DOHH2 (cell line): ENCODE data around the gene TDRD10.
A peak's percentile ranks its signal among the peaks of the same experiment; 100 is the strongest.

Source experiments
- H3F3A ChIP-seq: fragments of 200-600 bp; sonication (generic), shearing (Covaris generic); 2 replicates; pipeline ENCODE4 v1.6.0; 2016; ENCODE audit warnings: antibody characterized with exemption, mild to moderate bottlenecking; ENCODE audit not compliant: control insufficient read depth, insufficient read depth
- H3K27ac ChIP-seq: fragments of 200-600 bp; sonication (generic); 2 replicates; pipeline ENCODE4 v1.5.1; 2014; ENCODE audit warnings: low read depth, mild to moderate bottlenecking, low read length, moderate library complexity
- H3K27me3 ChIP-seq: fragments of 200-600 bp; sonication (generic); 2 replicates; pipeline ENCODE4 v1.6.1; 2014; ENCODE audit warnings: mild to moderate bottlenecking, low read length, mixed read lengths; ENCODE audit not compliant: control insufficient read depth
- H3K36me3 ChIP-seq: fragments of 200-600 bp; sonication (generic); 2 replicates; pipeline ENCODE4 v1.6.1; 2014; ENCODE audit warnings: mild to moderate bottlenecking, low read length, moderate library complexity, mixed read lengths; ENCODE audit not compliant: control insufficient read depth
- H3K4me1 ChIP-seq: fragments of 200-600 bp; sonication (generic); 2 replicates; pipeline ENCODE4 v1.6.1; 2014; ENCODE audit warnings: mild to moderate bottlenecking, low read length, mixed read lengths; ENCODE audit not compliant: control insufficient read depth
- H3K4me2 ChIP-seq: fragments of 200-600 bp; sonication (generic); 2 replicates; pipeline ENCODE4 v1.6.0; 2014; ENCODE audit warnings: mild to moderate bottlenecking, low read length, moderate library complexity
- H3K4me3 ChIP-seq: fragments of 200-600 bp; sonication (generic); 2 replicates; pipeline ENCODE4 v1.5.1; 2014; ENCODE audit warnings: mild to moderate bottlenecking, low read length, mixed read lengths
- H3K79me2 ChIP-seq: fragments of 200-600 bp; sonication (generic); 2 replicates; pipeline ENCODE4 v1.6.1; 2014; ENCODE audit warnings: mild to moderate bottlenecking, low read length, mixed read lengths; ENCODE audit not compliant: control insufficient read depth
- H3K9me2 ChIP-seq: fragments of 200-600 bp; sonication (generic); replicated peaks from 2 replicates; pipeline ENCODE4 v1.6.1; 2014; ENCODE audit warnings: mild to moderate bottlenecking, low read length, mixed read lengths; ENCODE audit not compliant: control insufficient read depth
- H3K9me3 ChIP-seq: fragments of 200-600 bp; sonication (generic); 2 replicates; pipeline ENCODE4 v1.6.1; 2014; ENCODE audit warnings: antibody characterized with exemption, low read length, mixed read lengths; ENCODE audit not compliant: control insufficient read depth, insufficient read depth
- H4K20me1 ChIP-seq: fragments of 200-600 bp; sonication (generic); 2 replicates; pipeline ENCODE4 v1.6.0; 2014; ENCODE audit warnings: low read depth, mild to moderate bottlenecking, antibody characterized with exemption, low read length, moderate library complexity; ENCODE audit not compliant: control insufficient read depth, insufficient read depth
- CTCF ChIP-seq: fragments of 200-600 bp; sonication (generic); IDR thresholded peaks from one replicate; pipeline ENCODE4 v1.5.1; 2014; ENCODE audit warnings: antibody characterized with exemption, mild to moderate bottlenecking, low read depth, low read length; ENCODE audit not compliant: poor library complexity, severe bottlenecking
- EZH2phosphoT487 ChIP-seq: fragments of 200-600 bp; sonication (generic); IDR thresholded peaks from 2 replicates; pipeline ENCODE4 v1.6.1; 2017; ENCODE audit warnings: borderline replicate concordance, mild to moderate bottlenecking, antibody characterized with exemption, low read length, moderate library complexity, mixed read lengths

The TDRD10 gene

GRCh38 chr1:154479764-154480421 lies 22.1 kb upstream of the TDRD10 start:
- Histone ChIP-seq H4K20me1 (no peaks in the 10 kb centered on the region), H3K27ac (no peak overlapping the region), H3F3A (peaks cover 8% of the 10 kb centered on the region; the same call in 1 of the 2 replicates), H3K4me2 (no peak overlapping the region), H3K79me2 (no peaks in the 10 kb centered on the region), H3K27me3 (no peaks in the 10 kb centered on the region), H3K9me3 (no peaks in the 10 kb centered on the region), H3K4me1 (peaks cover 15% of the 10 kb centered on the region), H3K4me3 (no peak overlapping the region), H3K9me2 (no peaks in the 10 kb centered on the region), H3K36me3 (no peaks in the 10 kb centered on the region)
- TF ChIP-seq EZH2phosphoT487 (no peak), CTCF (peak; percentile 93)

GRCh38 chr1:154481053-154481452 lies 21.0 kb upstream of the TDRD10 start:
- H3K27ac ChIP-seq = no peak overlapping the region
- no peaks in the 10 kb centered on the region for H3K9me3 ChIP-seq
- TF ChIP-seq EZH2phosphoT487 (no peak), CTCF (peak; percentile 19)
- H3K4me1 ChIP-seq = peaks cover 15% of the 10 kb centered on the region
- no peaks in the 10 kb centered on the region for H3K79me2 ChIP-seq
- H3K9me2 ChIP-seq = no peaks in the 10 kb centered on the region
- no peaks in the 10 kb centered on the region for H4K20me1 ChIP-seq
- no peak overlapping the region for H3K4me2 ChIP-seq
- no peaks in the 10 kb centered on the region for H3K27me3 ChIP-seq
- no peak overlapping the region for H3K4me3 ChIP-seq
- H3F3A ChIP-seq = peaks cover 8% of the 10 kb centered on the region; the same call in 1 of the 2 replicates
- H3K36me3 ChIP-seq = no peaks in the 10 kb centered on the region

- TF ChIP-seq EZH2phosphoT487 = no peak
- no peak for TF ChIP-seq CTCF
- H3K4me2 ChIP-seq = no peak overlapping the region
These were observed 17.8 kb upstream of the TDRD10 start for GRCh38 chr1:154483941-154484803.

More at GRCh38 chr1:154483941-154484803, 17.8 kb upstream of the TDRD10 start:
- Histone ChIP-seq H3K36me3 (no peaks in the 10 kb centered on the region), H3F3A (peaks cover 8% of the 10 kb centered on the region; the same call in 1 of the 2 replicates), H3K9me2 (no peaks in the 10 kb centered on the region), H3K79me2 (no peaks in the 10 kb centered on the region), H3K27ac (no peak overlapping the region), H3K4me3 (no peak overlapping the region), H3K4me1 (peaks cover 2% of the 10 kb centered on the region; the same call in 1 of the 2 replicates), H4K20me1 (no peaks in the 10 kb centered on the region), H3K9me3 (no peaks in the 10 kb centered on the region), H3K27me3 (no peaks in the 10 kb centered on the region)
